Fibroblast of lung (primary cell): ENCODE results near the gene EDN2.

Source experiments
- EZH2 ChIP-seq: IDR thresholded peaks from 2 replicates; pipeline ENCODE4 v1.5.1; 2012; ENCODE audit warnings: low read length, control low read depth, mild to moderate bottlenecking; ENCODE audit errors: missing control alignments
- TF ChIP-seq, protein P1 (sequence below), 2 donors: IDR thresholded peaks in 1 of 2; conservative IDR thresholded peaks in 1 of 2; 1 replicate in 1 of 2; 2 replicates in 1 of 2; pipeline ENCODE4 v1.5.1; 2011 to 2012; ENCODE audit warnings: low read length in 2 of 2, control low read depth in 1 of 2, inconsistent platforms in 1 of 2, low read depth in 1 of 2, mild to moderate bottlenecking in 1 of 2

GRCh38 chr1:41449326-41449921 lies 35.1 kb downstream of the EDN2 start:
- TF ChIP-seq, protein P1, sequence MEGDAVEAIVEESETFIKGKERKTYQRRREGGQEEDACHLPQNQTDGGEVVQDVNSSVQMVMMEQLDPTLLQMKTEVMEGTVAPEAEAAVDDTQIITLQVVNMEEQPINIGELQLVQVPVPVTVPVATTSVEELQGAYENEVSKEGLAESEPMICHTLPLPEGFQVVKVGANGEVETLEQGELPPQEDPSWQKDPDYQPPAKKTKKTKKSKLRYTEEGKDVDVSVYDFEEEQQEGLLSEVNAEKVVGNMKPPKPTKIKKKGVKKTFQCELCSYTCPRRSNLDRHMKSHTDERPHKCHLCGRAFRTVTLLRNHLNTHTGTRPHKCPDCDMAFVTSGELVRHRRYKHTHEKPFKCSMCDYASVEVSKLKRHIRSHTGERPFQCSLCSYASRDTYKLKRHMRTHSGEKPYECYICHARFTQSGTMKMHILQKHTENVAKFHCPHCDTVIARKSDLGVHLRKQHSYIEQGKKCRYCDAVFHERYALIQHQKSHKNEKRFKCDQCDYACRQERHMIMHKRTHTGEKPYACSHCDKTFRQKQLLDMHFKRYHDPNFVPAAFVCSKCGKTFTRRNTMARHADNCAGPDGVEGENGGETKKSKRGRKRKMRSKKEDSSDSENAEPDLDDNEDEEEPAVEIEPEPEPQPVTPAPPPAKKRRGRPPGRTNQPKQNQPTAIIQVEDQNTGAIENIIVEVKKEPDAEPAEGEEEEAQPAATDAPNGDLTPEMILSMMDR (conservative IDR thresholded peaks at IDR 0.05 in 1 of 2, IDR thresholded peaks at IDR 0.05 in 1 of 2; ENCODE audit: low read depth in 1 of 2, low read length in 2 of 2) = no peak
- TF ChIP-seq EZH2 = no peak
